Stimulated activated CD4-positive, alpha-beta T cell treated with anti-CD3 and anti-CD28 coated beads, Interleukin-2, amount 100 ng/mL, for 48 hours (primary cell): ENCODE data around the gene ALDH9A1.
"Not testable (repeated sequence)": the region's sequence is repeated elsewhere in the genome, so short reads cannot be mapped to it uniquely, and the experiment has no call there.

Experiments used
- DNase-seq, 2 donors: peaks; one replicate each; pipeline ENCODE4 v3.0.0-alpha.2; 2020

ALDH9A1 gene

DNA sequence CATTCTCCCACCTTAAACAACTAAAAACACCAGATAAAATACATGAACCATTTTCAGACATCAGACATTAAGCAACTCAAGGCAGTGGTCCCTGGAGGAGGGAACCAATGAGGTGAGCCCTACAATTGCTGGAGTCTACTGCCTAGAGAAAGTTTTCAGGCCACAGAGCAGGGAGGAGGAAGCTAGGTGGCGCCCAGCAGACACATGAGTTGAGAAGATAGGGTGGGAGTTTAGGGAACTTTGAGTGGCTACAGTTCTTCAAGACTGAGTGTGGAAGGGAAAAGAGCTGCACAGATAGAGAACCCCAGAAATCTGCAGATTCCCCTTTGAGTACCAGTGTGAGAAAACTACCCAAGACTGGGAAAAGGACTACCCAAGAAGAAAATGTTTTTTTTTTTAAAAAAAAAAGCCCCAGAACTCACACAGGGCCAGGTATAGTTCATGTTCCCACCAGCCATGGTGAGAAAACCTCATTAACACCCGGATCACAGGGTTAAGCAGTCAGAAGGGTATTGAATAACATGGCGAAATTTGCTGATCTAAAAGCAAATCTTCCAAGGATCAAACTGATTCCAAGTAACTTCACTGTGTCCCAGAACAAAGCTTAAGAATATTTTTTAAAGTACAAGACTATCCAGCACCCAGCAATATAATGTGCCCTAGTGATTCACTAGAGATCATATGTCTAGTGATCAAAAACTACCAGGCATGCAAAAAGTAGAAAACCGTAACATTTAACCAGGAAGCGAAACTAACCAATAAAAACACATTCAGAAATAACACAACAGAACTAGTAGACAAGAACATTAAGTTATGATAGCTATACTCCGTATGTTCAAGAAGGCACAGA, 12.0 kb downstream of the ALDH9A1 start:
- DNase-seq = no peak

DNA sequence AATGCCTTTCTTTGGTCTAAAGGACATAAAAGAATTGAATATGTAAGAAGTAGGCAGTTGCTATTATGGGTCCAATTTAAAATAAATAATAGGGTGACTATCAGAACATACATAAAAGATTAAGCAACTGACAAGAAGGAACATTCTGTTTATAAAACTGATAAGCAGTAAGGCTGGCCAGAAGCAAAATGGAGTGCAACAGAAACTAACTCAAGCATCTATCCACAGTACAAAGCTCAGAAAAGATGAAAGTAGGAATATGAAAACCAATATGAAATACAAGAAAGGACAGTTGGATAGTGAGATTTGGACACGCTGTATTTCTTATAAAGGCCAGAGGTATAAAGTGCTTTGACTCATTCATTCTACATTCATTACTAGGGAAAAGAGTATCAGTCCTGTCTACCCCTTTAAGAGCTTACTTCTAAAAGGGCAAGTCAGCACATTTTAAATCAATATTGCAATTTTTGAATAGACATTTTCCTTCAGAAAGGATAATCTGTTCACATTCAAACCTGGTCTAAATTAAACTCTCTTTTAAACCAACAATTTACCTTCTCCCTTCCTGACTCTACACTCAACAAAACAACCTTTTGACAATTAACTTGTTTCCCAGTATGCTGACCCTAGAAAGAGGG, 14.4 kb downstream of the ALDH9A1 start:
- no peak for DNase-seq

- not testable (repeated sequence) for DNase-seq
These were observed 17.6 kb downstream of the ALDH9A1 start for GRCh38 chr1:165680773-165681172.

DNA sequence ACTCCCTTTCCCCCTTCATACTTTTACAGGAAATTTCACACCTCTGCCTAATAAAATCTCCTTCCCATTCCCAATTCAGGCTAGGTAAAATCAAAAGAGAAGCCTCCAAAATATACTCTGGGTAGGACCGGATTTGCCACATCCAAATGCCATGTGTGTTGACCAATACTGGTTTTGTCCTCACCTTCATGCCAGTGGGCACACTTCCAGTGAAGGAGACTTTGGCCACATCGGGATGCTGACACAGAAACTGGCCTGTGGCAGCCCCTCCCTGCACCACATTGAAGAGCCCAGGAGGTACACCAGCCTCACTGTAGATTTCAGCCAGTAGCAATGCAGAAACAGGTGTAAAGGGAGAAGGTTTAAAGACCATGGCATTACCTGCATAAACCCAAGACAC, 18.1 kb downstream of the ALDH9A1 start:
- no peak for DNase-seq

DNA sequence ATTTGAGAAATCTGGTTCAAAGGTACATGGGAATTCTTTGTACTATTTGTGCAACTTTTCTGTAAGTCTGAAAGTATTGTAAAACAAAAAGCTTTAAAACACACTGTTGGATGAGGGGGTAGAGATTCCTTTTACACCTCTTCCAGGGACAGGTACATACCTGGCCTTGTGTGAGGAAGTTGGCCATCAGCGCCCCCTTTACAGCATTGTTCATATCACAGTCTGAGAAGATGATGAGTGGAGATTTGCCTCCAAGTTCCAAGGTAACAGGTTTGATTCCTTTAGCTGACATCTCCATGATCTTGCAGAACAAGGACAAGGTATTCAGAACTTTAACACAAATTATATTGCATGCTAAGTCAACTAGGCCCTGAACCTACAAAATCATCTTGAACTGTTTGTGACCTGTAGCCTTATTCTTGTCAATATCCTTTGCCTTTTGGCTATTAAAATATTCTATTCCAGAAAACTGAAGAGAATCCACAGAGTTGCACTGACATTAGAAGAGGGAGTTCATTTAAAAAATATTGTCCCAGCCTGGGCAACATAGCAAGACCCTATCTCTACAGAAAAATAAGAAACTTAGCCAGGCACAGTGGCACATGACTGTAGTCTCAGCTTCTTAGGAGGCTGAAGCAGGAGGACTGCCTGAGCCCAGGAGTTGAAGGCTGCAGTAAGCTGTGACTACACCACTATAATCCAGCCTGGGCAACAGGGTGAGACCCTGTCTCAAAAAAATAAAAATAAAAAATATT, 18.9 kb downstream of the ALDH9A1 start:
- no peak for DNase-seq

DNA sequence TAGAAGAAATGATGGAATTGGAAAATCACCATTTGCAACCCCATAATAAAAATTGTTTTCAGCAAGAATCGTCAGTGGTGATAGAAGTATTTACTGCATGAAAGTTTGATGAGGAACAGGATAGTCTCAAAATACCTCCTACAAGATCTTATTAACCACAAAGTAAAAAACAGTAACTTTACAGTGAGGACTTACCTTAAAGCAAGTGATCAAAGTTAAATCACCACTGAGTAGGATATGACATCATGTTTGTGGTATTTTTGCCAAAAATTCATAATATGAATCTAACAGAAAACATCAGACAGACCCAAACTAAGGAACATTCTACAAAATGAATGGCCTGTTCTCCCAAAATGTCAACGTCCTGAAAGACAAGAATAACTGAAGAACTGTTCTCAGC, 19.9 kb downstream of the ALDH9A1 start:
- DNase-seq = no peak

DNA sequence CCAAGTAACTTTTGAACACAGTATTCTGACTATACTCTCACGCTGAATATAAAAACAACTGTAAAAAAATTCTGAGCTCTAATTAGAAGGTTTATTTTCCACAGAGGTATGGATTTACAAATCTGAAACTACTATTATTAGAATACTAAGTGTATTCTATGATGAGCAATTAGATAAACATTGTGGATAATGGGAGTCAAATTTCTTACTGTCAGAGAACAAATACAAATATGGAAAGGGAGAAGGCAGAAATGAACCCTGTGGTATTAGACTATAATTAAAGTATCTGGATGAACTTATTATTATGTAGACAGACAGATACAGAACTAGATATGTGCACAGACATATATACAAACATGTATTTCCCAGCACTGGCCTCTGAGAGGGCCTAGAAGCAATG, 22.6 kb downstream of the ALDH9A1 start:
- DNase-seq = no peak

- DNase-seq = no peak
These were observed 23.8 kb downstream of the ALDH9A1 start for GRCh38 chr1:165674599-165674998.

DNA sequence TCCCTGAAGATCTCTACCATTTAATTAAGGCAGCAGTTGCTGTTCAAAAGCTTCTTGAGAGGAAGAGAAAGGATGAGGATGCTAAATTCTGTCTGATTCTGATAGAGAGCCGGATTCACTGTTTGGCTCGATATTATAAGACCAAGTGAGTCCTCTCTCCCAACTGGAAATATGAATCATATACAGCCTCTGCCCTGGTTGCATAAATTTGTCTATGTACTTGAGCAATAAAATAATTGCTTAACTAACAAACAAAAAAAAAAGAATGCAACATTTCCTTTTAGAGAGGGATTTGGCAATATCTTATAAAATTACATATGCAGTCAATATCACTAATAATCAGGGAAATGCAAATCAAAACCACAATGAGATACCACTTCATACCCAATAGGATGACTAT, 26.8 kb downstream of the ALDH9A1 start:
- DNase-seq = no peak

- no peak for DNase-seq
These were observed 30.2 kb downstream of the ALDH9A1 start for GRCh38 chr1:165668184-165668583.

- DNase-seq = no peak
These were observed 32.1 kb downstream of the ALDH9A1 start for GRCh38 chr1:165666152-165666825.

GRCh38 chr1:165662186-165662585, 36.2 kb downstream of the ALDH9A1 start:
- no peak for DNase-seq

DNA sequence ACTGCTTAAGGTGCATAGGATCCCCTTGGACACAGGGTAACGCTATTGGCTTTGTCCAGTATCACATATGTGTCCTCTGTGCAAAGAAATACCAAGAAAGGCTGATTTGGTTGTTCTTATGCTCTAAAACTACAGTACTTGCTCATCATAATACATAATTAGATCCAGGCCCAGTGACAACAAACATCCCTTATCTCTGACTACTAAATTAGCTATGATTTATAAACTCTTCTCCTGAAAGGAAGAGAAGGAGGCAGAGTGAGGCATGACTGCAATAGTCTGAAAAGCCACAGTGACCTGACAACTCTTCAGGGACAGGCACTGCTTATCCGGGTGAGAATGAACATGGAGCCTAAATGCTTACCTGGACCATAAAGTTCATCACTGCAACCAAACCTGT, 36.7 kb downstream of the ALDH9A1 start:
- no peak for DNase-seq

DNA sequence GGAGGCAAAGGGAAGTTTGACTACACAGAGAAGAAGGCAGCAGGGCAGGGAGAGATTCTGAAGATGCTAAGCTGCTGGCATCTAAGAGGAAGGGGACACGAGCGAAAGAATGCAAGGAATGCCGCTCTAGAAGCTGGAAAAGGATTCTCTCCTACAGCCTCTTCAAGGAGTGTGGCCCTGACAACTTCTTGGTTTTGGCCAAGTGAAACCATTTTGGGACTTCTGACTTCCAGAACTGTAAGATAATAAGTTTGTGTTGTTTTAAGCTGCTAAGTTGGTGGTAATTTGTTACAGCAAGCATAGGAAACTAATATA, 38.8 kb downstream of the ALDH9A1 start:
- no peak for DNase-seq

DNA sequence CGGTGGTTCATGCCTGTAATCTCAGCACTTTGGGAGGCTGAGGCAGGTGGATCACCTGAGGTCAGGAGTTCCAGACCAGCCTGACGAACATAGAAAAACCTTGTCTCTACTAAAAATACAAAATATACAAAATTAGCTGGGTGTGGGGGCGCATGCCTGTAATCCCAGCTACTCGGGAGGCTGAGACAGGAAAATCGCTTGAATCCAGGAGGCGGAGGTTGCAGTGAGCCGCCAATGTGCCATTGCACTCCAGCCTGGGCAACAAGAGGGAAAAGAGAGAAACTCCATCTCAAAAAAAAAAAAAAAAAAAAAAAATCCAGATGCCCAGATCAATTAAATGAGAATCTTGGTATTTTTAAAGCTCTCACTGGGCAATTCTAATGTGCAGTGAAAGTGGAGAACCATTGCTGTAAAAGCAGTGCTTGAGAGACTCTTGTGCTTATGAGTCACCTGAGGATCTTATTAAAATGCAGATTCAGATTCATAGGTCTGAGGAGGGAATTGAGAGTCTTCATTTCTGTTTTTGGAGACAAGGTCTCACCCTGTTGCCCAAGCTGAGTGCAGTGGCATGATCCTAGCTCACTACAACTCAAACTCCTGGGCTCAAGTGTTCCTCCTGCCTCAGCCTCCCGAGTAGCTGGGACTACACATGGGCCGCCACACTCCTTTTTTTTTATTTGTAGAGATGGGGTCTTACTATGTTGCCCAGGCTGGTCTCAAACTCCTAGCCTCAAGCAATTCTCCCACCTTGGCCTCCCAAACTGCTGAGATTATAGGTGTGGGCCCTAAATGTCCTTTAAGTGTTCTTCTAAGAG, 39.4 kb downstream of the ALDH9A1 start:
- not testable (repeated sequence) for DNase-seq

GRCh38 chr1:165650981-165651625, 47.3 kb downstream of the ALDH9A1 start:
- DNase-seq = no peak

GRCh38 chr1:165648919-165649572, 49.3 kb downstream of the ALDH9A1 start:
- no peak for DNase-seq

DNA sequence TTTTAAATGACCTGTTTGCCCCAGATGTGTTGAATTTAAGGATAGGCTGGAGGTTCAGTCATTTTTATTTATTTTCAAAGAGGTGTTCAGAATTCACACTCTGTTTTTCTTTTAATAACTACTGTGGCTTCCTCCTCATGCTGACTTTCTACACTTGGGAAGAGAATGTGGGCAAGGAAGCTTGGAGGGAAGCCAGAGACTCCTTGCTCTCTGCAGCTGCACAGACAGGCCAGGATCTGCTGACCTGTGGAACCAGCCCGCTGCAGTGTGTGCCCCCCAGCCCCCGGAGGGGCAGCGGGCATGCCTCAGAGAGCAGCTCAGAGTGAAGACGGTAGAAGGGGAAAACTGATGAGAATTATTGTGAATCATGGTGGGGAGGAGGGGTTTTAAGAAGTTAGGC, 50.4 kb downstream of the ALDH9A1 start:
- DNase-seq = no peak

GRCh38 chr1:165647517-165647916, 50.8 kb downstream of the ALDH9A1 start:
- no peak for DNase-seq

GRCh38 chr1:165645654-165646366, 52.6 kb downstream of the ALDH9A1 start:
- no peak for DNase-seq
